MCF 10A (cell line): ENCODE results near the gene GRAP. TPM values are rescaled to one million over a fixed set of nuclear protein-coding genes. Genes with fewer than 3 reads are reported as not detected.
"Not testable (repeated sequence)": the region's sequence is repeated elsewhere in the genome, so short reads cannot be mapped to it uniquely, and the experiment has no call there.

Experiments
- BruUV-seq: library from RNA; stranded (reverse); fragments of 400-500 nt; replicated peaks from 2 replicates; lab custom pipeline; 2021; lab: Mats Ljungman, UMichigan
- CTCF ChIA-PET: fragments of 300-600 bp; sonication (Branson Sonifier 250); formaldehyde crosslinking; extraction: SDS; loops from one replicate; lab custom pipeline; 2021; ENCODE audit warnings: antibody characterized with exemption, inconsistent platforms; lab: Yijun Ruan, JAX
- POLR2A ChIA-PET: fragments of 300-600, 350-650 bp; sonication (Branson Sonifier 250); formaldehyde crosslinking; extraction: SDS; loops from one replicate; lab custom pipeline; 2020; ENCODE audit warnings: antibody characterized with exemption, inconsistent platforms; lab: Yijun Ruan, JAX
- DNase-seq: peaks from one replicate; pipeline ENCODE4 v3.0.0-alpha.2; 2018; ENCODE audit not compliant: unreplicated experiment
- H3K27ac Mint-ChIP-seq: one replicate; pipeline ENCODE4 v1.8.0; 2022; ENCODE audit warnings: mild to moderate bottlenecking, low read depth, mixed read lengths; ENCODE audit not compliant: unreplicated experiment
- H3K27me3 Mint-ChIP-seq: one replicate; pipeline ENCODE4 v1.8.0; 2022; ENCODE audit warnings: mixed read lengths; ENCODE audit not compliant: insufficient read depth, unreplicated experiment
- H3K36me3 Mint-ChIP-seq: one replicate; pipeline ENCODE4 v1.8.0; 2022; ENCODE audit warnings: mild to moderate bottlenecking, moderate library complexity, mixed read lengths; ENCODE audit not compliant: insufficient read depth, unreplicated experiment
- H3K4me1 Mint-ChIP-seq: one replicate; pipeline ENCODE4 v1.8.0; 2022; ENCODE audit warnings: mixed read lengths; ENCODE audit not compliant: insufficient read depth, unreplicated experiment
- H3K4me3 Mint-ChIP-seq: one replicate; pipeline ENCODE4 v1.8.0; 2022; ENCODE audit warnings: mild to moderate bottlenecking, moderate library complexity, mixed read lengths; ENCODE audit not compliant: unreplicated experiment
- H3K9me3 Mint-ChIP-seq: one replicate; pipeline ENCODE4 v1.8.0; 2022; ENCODE audit warnings: mixed read lengths; ENCODE audit not compliant: unreplicated experiment
- intact Hi-C: fragments of 100-400 bp; cut with micrococcal nuclease; formaldehyde crosslinking; loops from 2 replicates; pipeline ENCODE4 v1.14.1; 2022
- total RNA-seq: library from RNA; stranded (reverse); gene quantifications from 2 replicates; pipeline ENCODE4 v1.2.3, GENCODE V29; 2022

The GRAP gene
- total RNA-seq, 1 experiment from 2014 or later: not detected

DNA sequence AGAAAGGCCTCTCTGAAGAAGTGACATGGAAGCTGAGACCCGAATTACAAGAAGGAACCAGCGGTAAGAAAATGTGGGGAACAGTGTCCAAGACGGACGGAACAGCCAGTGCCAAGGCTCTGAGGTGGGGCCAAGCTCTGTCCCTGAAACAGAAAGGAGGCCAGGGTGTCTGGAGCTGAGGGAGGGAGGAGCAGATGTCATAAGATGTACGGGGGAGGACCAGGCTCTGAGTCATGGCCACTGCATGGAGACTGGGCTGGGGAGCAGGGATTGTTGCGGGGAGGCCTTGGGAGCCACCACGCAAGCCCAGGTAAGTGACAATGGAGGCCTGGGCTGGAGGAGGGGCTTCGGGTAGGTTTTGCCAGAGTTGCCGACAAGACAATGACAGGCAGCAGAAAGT is 2.1 kb downstream of the GRAP start:
- H3K36me3 Mint-ChIP-seq, H3K9me3 Mint-ChIP-seq, H3K4me1 Mint-ChIP-seq, H3K27ac Mint-ChIP-seq, POLR2A ChIA-PET, DNase-seq, H3K27me3 Mint-ChIP-seq, CTCF ChIA-PET, intact Hi-C loops, BruUV-seq, H3K4me3 Mint-ChIP-seq: not testable (repeated sequence)

- H3K27ac Mint-ChIP-seq, intact Hi-C loops, CTCF ChIA-PET, H3K4me3 Mint-ChIP-seq, H3K36me3 Mint-ChIP-seq, DNase-seq, H3K9me3 Mint-ChIP-seq, BruUV-seq, POLR2A ChIA-PET, H3K4me1 Mint-ChIP-seq, H3K27me3 Mint-ChIP-seq: not testable (repeated sequence)
Observed at GRCh38 chr17:19043032-19043431, 3.7 kb downstream of the GRAP start.

DNA sequence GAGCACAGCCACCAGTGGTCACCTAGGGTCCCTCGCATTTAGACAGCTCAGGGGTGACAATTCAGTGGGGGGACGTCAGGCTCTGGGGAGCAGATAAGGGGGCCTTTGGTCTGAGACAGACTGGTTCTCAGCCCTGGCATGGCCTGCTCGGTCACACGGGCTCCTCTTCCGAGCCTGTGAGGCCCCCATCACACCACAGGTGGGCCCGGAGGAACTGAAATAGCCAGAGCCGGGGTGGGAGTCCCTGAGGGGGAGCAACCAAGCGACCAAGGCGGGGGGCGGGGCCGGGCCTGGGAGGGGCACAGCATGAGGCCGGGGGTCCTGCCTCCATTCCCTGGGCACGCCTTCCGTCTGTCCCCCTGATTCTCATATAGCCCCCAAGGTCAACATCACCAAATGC is 4.4 kb downstream of the GRAP start:
- H3K4me1 Mint-ChIP-seq, BruUV-seq, CTCF ChIA-PET, intact Hi-C loops, H3K36me3 Mint-ChIP-seq, H3K27me3 Mint-ChIP-seq, POLR2A ChIA-PET, H3K27ac Mint-ChIP-seq, DNase-seq, H3K9me3 Mint-ChIP-seq, H3K4me3 Mint-ChIP-seq: not testable (repeated sequence)

GRCh38 chr17:19041871-19042270 is 4.9 kb downstream of the GRAP start:
- H3K9me3 Mint-ChIP-seq, POLR2A ChIA-PET, H3K4me3 Mint-ChIP-seq, BruUV-seq, DNase-seq, H3K36me3 Mint-ChIP-seq, H3K27me3 Mint-ChIP-seq, CTCF ChIA-PET, H3K27ac Mint-ChIP-seq, H3K4me1 Mint-ChIP-seq, intact Hi-C loops: not testable (repeated sequence)

DNA sequence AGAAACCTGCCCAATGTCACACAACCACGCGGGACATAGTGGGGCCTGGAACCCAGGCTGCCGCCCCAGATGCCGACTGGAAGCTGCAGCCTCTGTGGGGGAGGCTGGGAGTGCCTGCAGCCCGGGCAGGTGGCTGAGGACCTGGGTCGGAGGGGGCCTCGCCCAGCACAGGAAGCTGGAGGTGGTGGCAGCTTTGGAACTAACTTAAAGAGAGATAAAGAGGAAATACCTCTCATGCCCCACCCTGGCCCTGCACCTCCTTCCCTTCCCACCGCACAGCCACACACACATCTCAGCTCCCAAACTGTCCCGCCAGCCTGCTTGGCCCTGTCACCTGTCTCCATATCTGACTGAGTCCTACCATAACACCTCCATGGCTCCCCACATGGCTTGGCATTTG is 6.4 kb downstream of the GRAP start:
- H3K27me3 Mint-ChIP-seq, CTCF ChIA-PET, H3K36me3 Mint-ChIP-seq, H3K4me3 Mint-ChIP-seq, BruUV-seq, POLR2A ChIA-PET, intact Hi-C loops, DNase-seq, H3K4me1 Mint-ChIP-seq, H3K9me3 Mint-ChIP-seq: not testable (repeated sequence)
- peak overlapping the region; percentile 35 for H3K27ac Mint-ChIP-seq

DNA sequence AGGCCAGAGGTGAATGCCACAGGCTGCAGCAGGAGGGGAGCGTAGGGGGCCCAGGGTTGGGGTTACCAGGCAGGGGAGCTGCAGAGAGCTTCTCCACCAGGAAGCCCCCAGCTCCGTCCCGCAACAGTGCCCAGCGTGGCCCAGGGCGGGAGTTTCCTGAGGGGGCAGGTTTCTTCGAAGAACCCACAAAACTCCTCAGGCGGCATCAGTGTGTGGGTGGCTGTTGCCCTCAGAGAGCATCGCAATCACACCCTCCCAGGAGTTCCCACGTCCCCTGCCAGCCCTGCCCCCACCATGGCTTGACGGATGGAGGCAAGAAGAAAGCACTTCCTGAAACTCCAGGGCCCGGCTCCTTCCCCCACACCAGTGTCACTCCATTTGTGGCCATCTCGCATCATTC is 8.0 kb downstream of the GRAP start:
- H3K9me3 Mint-ChIP-seq, H3K27ac Mint-ChIP-seq, H3K4me1 Mint-ChIP-seq, H3K27me3 Mint-ChIP-seq, BruUV-seq, POLR2A ChIA-PET, intact Hi-C loops, CTCF ChIA-PET, H3K4me3 Mint-ChIP-seq, H3K36me3 Mint-ChIP-seq, DNase-seq: not testable (repeated sequence)

GRCh38 chr17:19038007-19038406 is 8.8 kb downstream of the GRAP start:
- H3K4me1 Mint-ChIP-seq, CTCF ChIA-PET, intact Hi-C loops, H3K27ac Mint-ChIP-seq, H3K36me3 Mint-ChIP-seq, BruUV-seq, H3K9me3 Mint-ChIP-seq, H3K4me3 Mint-ChIP-seq, H3K27me3 Mint-ChIP-seq, DNase-seq, POLR2A ChIA-PET: not testable (repeated sequence)

DNA sequence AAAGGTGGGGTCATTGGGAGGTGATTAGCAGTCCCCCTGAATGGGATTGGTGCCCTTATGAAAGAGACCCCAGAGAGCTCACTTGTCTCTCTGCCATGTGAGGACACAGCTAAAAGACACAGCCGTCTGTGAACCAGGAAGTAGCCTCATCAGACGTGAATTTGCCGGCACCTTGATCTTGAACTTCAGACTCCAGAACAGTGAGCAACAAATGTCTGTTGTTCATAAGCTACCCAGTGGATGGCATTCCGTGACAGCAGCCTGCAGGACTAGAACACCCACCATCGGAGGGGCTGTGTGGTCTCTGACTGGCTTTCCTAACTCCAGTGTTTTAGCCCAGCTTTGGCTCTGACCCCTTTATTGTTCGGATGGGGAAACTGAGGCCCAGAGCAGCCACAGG is 9.2 kb downstream of the GRAP start:
- BruUV-seq, H3K36me3 Mint-ChIP-seq, H3K27me3 Mint-ChIP-seq, CTCF ChIA-PET, H3K9me3 Mint-ChIP-seq, POLR2A ChIA-PET, H3K4me3 Mint-ChIP-seq, intact Hi-C loops, H3K27ac Mint-ChIP-seq, DNase-seq, H3K4me1 Mint-ChIP-seq: not testable (repeated sequence)

DNA sequence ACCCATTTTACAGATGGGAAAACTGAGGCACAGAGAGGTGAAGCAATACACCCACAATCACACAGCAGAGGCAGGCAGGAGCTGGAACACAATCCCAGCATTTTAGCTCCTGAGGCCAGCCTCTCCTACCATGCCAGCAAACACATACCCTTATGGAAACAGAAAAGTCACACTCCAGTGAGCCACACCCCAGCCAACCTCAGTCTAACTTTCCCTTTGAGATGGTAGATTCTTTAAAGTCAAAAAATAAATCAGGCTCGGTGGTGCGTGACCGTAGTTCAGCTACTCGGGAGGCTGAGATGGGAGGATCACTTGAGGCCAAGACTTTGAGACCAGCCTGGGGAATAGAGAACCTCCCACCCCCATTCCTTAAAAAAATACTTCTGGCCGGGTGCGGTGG is 10.6 kb downstream of the GRAP start:
- intact Hi-C loops, H3K27ac Mint-ChIP-seq, H3K4me1 Mint-ChIP-seq, CTCF ChIA-PET, BruUV-seq, H3K9me3 Mint-ChIP-seq, H3K4me3 Mint-ChIP-seq, H3K36me3 Mint-ChIP-seq, POLR2A ChIA-PET, DNase-seq, H3K27me3 Mint-ChIP-seq: not testable (repeated sequence)
